GM12872 (cell line): ENCODE measurements around the gene TMEM37.

Source experiments
- TF ChIP-seq, protein P1 (sequence below): IDR thresholded peaks from 3 replicates; pipeline ENCODE4 v1.5.1; 2011; ENCODE audit warnings: low read depth, mild to moderate bottlenecking, low read length, moderate library complexity; ENCODE audit not compliant: insufficient read depth

The TMEM37 gene

DNA sequence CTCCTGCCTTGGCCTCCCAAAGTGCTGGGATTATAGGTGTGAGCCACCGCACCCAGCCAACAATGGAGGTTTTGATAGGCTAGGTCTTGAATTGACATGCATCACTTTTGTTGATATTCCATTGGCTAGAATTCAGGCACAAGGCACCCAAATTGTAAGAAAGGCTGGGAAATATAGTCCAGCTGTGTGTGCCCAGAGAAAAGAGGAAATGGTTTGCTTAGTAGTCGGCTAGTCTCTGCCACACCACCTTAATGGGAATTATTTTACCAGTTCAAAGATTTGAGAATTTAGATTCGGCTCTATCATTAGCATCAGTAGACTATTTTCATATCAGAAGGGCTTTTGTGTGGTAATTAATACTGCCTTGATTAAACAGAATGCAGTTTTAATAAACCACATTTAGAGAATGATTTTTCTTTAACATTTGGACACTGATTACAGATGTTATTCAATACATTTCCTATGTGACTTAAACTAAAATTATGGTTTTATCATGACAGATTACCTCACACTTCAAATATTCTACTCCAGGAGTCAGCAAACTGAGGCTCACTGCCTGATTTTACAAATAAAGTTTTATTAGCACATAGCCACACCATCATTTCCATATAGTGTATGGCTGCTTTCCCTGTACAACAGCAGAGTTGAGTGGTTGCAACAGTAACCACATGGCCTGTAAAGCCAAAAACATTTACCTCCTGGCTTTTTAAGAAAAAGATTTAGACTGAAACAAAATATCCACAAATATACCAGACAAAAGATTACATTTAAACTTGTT is 37.5 kb upstream of the TMEM37 start:
- TF ChIP-seq, protein P1, sequence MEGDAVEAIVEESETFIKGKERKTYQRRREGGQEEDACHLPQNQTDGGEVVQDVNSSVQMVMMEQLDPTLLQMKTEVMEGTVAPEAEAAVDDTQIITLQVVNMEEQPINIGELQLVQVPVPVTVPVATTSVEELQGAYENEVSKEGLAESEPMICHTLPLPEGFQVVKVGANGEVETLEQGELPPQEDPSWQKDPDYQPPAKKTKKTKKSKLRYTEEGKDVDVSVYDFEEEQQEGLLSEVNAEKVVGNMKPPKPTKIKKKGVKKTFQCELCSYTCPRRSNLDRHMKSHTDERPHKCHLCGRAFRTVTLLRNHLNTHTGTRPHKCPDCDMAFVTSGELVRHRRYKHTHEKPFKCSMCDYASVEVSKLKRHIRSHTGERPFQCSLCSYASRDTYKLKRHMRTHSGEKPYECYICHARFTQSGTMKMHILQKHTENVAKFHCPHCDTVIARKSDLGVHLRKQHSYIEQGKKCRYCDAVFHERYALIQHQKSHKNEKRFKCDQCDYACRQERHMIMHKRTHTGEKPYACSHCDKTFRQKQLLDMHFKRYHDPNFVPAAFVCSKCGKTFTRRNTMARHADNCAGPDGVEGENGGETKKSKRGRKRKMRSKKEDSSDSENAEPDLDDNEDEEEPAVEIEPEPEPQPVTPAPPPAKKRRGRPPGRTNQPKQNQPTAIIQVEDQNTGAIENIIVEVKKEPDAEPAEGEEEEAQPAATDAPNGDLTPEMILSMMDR, result no peak

DNA sequence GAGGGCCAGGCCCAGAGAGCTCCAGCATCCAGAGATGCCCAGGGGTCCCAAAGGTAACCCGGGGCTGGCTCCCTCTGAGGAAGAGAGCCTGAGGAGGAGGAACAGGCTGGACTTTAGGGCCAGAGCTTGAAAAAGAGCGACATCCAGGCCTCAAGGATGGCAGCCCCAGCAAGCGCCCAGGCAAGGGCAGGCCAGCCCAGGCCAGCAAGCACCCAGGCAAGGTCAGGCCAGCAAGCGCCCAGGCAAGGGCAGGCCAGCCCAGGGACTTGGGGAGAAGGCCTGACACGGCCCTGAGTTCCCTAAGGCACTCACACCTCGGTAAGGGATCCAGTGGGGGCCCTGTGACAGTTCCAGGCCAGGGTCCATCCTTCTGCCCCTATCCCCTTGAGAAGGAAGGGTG is 34.5 kb upstream of the TMEM37 start:
- TF ChIP-seq, protein P1, result no peak

DNA sequence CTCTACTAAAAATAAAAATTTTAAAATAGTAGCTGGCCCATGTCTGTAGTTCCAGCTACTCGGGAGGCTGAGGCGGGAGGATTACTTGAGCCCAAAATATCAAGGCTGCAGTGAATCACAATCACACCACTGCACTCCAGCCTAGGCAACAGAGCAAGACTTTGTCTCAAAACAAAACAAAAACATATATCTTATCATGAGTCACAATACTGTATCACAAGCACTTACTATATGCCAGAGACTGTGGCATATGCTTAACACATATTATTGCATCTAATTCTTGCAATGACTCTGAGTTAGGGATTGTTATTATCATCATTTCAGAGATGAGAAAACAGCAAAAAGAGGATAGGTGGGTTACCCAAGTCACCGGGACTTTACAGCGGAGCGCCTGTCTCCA is 29.5 kb upstream of the TMEM37 start:
- TF ChIP-seq, protein P1, result no peak

DNA sequence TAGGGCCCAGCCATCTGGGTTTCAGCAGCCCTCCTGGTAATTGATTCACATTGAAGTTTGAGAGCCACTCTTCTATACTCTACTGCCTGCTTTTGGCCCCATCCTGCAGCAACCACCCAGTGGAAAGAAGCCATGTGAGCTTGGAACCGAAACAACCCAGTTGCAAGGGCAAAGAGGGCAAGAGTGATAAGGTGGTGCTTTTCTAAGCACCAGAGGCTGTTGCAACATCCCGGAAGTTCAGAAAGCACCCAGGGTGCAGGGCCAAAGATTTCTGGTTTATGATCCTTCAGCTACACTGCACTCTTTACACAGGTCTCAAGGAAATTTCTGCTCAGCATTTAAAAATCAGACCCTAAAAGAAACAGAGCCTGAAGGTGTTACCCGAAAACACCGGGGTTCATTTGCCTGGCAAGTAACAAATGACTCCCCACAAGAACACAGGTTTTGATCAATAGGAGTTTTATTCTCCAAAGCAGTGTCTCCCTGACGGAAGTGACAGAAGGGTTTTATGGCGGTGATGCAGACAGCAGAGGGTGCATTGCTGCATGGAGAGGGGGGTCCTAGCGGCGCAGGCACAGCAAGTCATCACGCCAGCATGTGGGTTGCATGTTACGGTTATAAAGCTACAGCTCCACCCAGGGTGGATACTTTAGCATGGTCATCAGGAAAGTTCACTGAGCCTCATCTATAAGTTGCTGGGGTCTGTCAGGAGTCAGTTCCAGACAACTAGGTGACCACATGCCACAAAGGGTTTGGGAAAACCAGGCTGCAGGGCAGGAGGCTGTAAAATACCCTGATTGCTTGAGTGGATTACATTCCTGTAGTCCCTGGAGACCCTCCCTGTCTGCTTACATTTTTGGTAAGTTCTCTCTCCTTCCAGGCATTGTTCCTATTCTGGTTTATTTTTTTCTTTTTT is 28.8 kb upstream of the TMEM37 start:
- TF ChIP-seq, protein P1, result no peak

DNA sequence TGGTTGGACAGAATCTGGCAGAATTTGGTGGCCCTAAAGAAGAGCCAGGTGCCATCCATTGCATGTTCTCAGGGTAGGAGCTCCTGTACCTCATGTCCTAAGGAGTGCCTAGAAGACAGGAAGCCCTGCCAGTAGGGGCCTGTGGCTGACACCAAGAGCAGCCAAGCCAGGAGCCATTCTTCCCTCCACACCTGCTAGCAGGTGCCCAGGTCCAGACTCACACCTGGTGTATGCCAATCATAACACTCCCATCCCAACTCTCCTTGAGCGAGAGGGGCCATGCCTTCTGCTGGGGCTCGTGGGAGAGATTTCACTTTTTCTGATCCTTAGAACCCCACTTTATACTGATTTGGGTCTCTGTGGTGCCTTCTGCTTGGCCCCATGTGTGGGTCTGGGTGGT is 26.5 kb upstream of the TMEM37 start:
- TF ChIP-seq, protein P1, result no peak

DNA sequence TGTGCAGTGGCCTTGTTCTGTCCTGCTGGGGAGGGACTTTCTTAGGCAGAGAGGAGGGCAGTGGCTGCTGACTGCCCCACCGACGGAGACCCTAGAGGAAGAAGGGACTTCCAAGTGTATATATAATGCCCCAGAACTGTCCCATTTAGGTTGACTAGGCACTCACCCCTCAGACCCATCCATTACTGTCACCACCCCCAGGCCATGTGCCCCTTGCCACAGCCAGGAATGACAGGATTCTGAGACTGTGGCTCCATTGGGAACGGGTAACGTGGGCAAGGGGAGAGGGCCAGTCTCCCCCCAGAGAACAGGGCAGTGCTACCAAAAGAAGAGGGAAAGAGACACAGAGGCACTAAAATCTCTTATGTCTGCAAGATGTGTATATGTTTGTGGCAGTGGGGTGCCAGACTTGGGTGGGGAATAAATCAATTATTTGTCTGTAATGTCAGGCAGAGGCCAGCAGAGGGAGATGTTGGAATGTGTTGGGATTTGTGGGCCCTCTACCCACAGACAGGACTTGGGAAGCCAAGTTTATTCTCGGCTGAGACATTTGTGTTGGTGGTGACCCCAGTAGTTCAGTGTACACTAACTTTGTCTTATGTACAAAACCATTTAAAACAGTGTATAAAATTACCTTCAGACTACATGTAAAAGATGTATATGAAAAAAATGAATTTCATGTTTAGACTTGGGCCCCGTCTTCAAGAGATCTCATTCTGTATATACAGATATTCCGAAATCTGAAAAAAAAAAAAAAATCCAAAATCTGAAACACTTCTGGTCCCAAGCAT is 24.0 kb upstream of the TMEM37 start:
- TF ChIP-seq, protein P1, result peak; percentile 74

DNA sequence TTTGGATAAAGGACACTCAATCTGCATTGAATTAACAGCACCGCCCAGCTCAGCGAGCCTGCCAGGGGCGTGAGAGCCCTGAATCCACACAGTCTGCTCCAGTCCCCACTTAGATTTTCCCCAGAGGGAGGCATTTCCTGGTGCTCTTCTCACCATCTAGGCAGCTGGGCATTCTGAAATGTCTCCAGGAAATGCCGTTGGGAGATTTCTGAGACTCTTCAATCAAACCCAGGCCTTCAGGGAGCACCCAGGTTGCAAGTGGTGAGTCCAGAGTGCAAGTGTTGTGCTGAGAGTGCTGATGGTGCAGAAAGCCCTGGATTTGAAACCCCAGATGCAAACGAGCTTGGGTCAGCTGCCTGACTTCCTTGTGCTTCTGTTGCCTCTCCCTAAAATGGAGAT is 23.4 kb upstream of the TMEM37 start:
- TF ChIP-seq, protein P1, result no peak
